ENCODE results near the gene SLC6A14. TPM values are rescaled to one million over a fixed set of nuclear protein-coding genes. Genes with fewer than 3 reads are reported as not detected.

The SLC6A14 gene
- total and polyA plus RNA-seq, 2 donors from 2014 or later, result not detected

DNA sequence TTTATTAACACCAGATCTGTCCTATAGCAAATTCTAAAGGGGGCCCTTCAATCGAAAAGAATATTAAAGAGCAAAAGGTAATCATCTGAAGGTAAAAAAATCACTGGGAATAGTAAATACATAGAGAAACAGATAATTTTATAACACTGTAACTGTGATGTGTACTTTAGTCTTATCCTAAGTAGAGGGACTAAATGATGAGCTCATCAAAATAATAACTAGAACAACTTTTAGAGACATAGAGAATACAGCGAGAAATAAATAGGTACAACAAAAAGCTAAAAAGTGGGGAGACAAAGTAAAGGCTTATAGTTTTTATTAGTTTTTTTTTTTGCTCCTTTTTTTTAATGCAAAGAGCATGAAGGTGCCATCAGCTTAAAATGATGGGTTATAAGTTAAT is 43.7 kb downstream of the SLC6A14 start:
- DNase-seq (no peak), FAIRE-seq (peak; percentile 32)
- Histone ChIP-seq H3K4me3 (ENCODE audit: low read length in 3 of 3) (no peak overlapping the region), H3K9me3 (ENCODE audit: control insufficient read depth in 2 of 3, insufficient read depth in 1 of 3, low read length in 3 of 3) (no peaks in the 10 kb centered on the region), H3K27ac (ENCODE audit: low read depth in 2 of 2, low read length in 2 of 2) (no peak overlapping the region), H3K9ac (ENCODE audit: low read length in 3 of 3) (no peak overlapping the region), H3K36me3 (ENCODE audit: control insufficient read depth in 2 of 3, insufficient read depth in 3 of 3, low read length in 3 of 3) (no peaks in the 10 kb centered on the region), H3K27me3 (ENCODE audit: control insufficient read depth, insufficient read depth, low read length) (no peaks in the 10 kb centered on the region), H3K4me1 (ENCODE audit: control insufficient read depth in 2 of 3, insufficient read depth in 2 of 3, low read depth in 1 of 3, low read length in 3 of 3) (no peaks in the 10 kb centered on the region)
- TF ChIP-seq, protein P1, sequence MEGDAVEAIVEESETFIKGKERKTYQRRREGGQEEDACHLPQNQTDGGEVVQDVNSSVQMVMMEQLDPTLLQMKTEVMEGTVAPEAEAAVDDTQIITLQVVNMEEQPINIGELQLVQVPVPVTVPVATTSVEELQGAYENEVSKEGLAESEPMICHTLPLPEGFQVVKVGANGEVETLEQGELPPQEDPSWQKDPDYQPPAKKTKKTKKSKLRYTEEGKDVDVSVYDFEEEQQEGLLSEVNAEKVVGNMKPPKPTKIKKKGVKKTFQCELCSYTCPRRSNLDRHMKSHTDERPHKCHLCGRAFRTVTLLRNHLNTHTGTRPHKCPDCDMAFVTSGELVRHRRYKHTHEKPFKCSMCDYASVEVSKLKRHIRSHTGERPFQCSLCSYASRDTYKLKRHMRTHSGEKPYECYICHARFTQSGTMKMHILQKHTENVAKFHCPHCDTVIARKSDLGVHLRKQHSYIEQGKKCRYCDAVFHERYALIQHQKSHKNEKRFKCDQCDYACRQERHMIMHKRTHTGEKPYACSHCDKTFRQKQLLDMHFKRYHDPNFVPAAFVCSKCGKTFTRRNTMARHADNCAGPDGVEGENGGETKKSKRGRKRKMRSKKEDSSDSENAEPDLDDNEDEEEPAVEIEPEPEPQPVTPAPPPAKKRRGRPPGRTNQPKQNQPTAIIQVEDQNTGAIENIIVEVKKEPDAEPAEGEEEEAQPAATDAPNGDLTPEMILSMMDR (IDR thresholded peaks at IDR 0.05; ENCODE audit: borderline replicate concordance, extremely low read depth, insufficient read depth), result no peak
- intact Hi-C loops (cut with DNase I), result no loop called here

DNA sequence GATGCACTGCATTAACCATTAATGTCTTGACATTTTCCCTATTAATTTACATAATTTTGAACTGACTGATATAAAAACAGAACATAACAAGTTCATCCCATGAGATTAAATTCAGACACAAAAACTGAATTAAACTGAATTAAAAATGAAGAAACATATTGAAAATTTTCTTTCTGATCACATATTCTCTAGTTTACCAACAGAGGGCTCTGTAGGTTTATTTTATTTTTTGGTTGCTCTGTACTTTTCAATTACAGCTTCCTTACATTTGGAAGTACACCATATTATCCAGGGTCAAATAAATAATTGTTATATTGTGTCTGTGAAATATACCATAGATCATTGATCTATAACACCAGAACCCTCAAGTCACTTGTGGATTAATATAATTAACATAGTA is 53.7 kb downstream of the SLC6A14 start:
- DNase-seq (peak in 2 of 5 donors; percentile 1 to 2), FAIRE-seq (no peak)
- Histone ChIP-seq H3K4me1 (ENCODE audit: control insufficient read depth in 2 of 3, insufficient read depth in 2 of 3, low read depth in 1 of 3, low read length in 3 of 3) (no peaks in the 10 kb centered on the region), H3K27ac (ENCODE audit: low read depth in 2 of 2, low read length in 2 of 2) (no peak overlapping the region), H3K36me3 (ENCODE audit: control insufficient read depth in 2 of 3, insufficient read depth in 3 of 3, low read length in 3 of 3) (no peaks in the 10 kb centered on the region), H3K9ac (ENCODE audit: low read length in 3 of 3) (no peak overlapping the region), H3K4me3 (ENCODE audit: low read length in 3 of 3) (no peak overlapping the region), H3K9me3 (ENCODE audit: control insufficient read depth in 2 of 3, insufficient read depth in 1 of 3, low read length in 3 of 3) (no peaks in the 10 kb centered on the region), H3K27me3 (ENCODE audit: control insufficient read depth, insufficient read depth, low read length) (no peaks in the 10 kb centered on the region)
- TF ChIP-seq, protein P1 (IDR thresholded peaks at IDR 0.05; ENCODE audit: borderline replicate concordance, extremely low read depth, insufficient read depth), result no peak
- intact Hi-C loops (cut with DNase I), result no loop called here

DNA sequence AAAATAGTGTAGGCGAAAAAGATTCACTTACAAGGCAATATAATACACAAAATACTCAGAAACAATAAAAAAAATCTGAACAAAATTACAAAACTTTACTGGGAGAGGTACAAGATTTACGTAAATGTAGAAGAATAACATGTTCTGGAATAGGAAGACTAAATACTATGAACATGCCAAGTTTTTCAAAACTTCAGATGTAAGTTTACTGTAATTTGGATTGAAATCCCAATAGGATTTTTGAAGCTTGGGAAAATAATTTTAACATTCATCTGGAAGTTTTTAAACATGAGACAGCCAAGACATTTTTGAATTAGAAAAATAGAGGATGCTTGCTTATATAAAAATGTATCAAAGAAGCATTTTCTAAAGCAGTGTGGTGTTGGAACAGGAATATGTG is 56.9 kb downstream of the SLC6A14 start:
- no peaks in the 10 kb centered on the region for H3K36me3 ChIP-seq (ENCODE audit: control insufficient read depth in 2 of 3, insufficient read depth in 3 of 3, low read length in 3 of 3)
- H3K9me3 ChIP-seq (ENCODE audit: control insufficient read depth in 2 of 3, insufficient read depth in 1 of 3, low read length in 3 of 3), result no peaks in the 10 kb centered on the region
- no peaks in the 10 kb centered on the region for H3K27me3 ChIP-seq (ENCODE audit: control insufficient read depth, insufficient read depth, low read length)
- DNase-seq, result no peak
- no peak overlapping the region for H3K9ac ChIP-seq (ENCODE audit: low read length in 3 of 3)
- H3K4me3 ChIP-seq (ENCODE audit: low read length in 3 of 3), result no peak overlapping the region
- intact Hi-C loops (cut with DNase I), result no loop called here
- no peak overlapping the region for H3K27ac ChIP-seq (ENCODE audit: low read depth in 2 of 2, low read length in 2 of 2)
- TF ChIP-seq, protein P1 (IDR thresholded peaks at IDR 0.05; ENCODE audit: borderline replicate concordance, extremely low read depth, insufficient read depth), result no peak
- FAIRE-seq, result peak; percentile 19
- H3K4me1 ChIP-seq (ENCODE audit: control insufficient read depth in 2 of 3, insufficient read depth in 2 of 3, low read depth in 1 of 3, low read length in 3 of 3), result no peaks in the 10 kb centered on the region

DNA sequence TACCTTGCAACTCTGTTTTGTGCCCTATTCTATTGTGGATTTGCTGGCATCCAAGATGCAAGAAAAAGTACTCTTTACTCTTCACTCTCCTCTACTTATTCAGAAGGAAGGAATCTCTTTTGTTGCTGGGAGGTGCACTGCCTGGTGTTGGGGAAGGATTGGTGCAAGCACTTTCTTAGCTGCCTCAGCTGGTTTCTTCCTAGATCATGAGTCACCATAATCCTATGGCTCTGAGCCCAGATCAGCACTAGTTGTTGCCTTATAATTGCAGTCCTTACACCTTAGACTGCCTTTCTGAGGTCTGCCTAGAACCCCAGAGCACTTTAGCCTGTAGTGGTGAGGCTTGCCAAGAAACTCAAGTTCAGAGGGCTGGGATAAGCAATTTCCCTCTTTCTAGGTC is 63.4 kb downstream of the SLC6A14 start:
- H3K27ac ChIP-seq (ENCODE audit: low read depth in 2 of 2, low read length in 2 of 2), result no peak overlapping the region
- intact Hi-C loops (cut with DNase I), result no loop called here

More for the DNA sequence above, 63.4 kb downstream of the SLC6A14 start:
- Histone ChIP-seq H3K4me3 (ENCODE audit: low read length in 3 of 3) (no peak overlapping the region), H3K36me3 (ENCODE audit: control insufficient read depth in 2 of 3, insufficient read depth in 3 of 3, low read length in 3 of 3) (no peaks in the 10 kb centered on the region), H3K27me3 (ENCODE audit: control insufficient read depth, insufficient read depth, low read length) (no peaks in the 10 kb centered on the region), H3K4me1 (ENCODE audit: control insufficient read depth in 2 of 3, insufficient read depth in 2 of 3, low read depth in 1 of 3, low read length in 3 of 3) (no peaks in the 10 kb centered on the region), H3K9ac (ENCODE audit: low read length in 3 of 3) (no peak overlapping the region), H3K9me3 (ENCODE audit: control insufficient read depth in 2 of 3, insufficient read depth in 1 of 3, low read length in 3 of 3) (no peaks in the 10 kb centered on the region)
- TF ChIP-seq, protein P1 (IDR thresholded peaks at IDR 0.05; ENCODE audit: borderline replicate concordance, extremely low read depth, insufficient read depth), result no peak
- FAIRE-seq (no peak), DNase-seq (no peak)

Measured in kidney (tissue), 14 donors.